PC-3 (cell line): ENCODE results near the gene ZBED4. TPM values are rescaled to one million over a fixed set of nuclear protein-coding genes. Genes with fewer than 3 reads are reported as not detected.

Source experiments
- ATAC-seq: fragments of 200-7000 bp; cut with Tn5 transposase; 2 replicates; pipeline ENCODE4 v1.9.1; 2020; ENCODE audit warnings: mild to moderate bottlenecking, moderate library complexity
- BruUV-seq: library from RNA; stranded (reverse); fragments of 400-500 nt; replicated peaks from 2 replicates; lab custom pipeline; 2021; lab: Mats Ljungman, UMichigan
- CTCF ChIA-PET: fragments of 300-600 bp; sonication (Branson Sonifier 250); formaldehyde crosslinking; loops from one replicate; lab custom pipeline; 2022; ENCODE audit warnings: antibody characterized with exemption; lab: Charles Lee
- POLR2A ChIA-PET: fragments of 300-600 bp; sonication (Branson Sonifier 250); formaldehyde crosslinking; loops from one replicate; lab custom pipeline; 2022; ENCODE audit warnings: antibody characterized with exemption; ENCODE audit not compliant: unreplicated experiment; lab: Charles Lee
- DNase-seq: peaks from one replicate; pipeline ENCODE4 v3.0.0-alpha.2; 2015
- H2AFZ ChIP-seq: fragments of 300-600 bp; sonication (generic); 2 replicates; pipeline ENCODE4 v1.6.0; 2016; ENCODE audit warnings: antibody characterized with exemption, low read length
- H3F3A ChIP-seq: fragments of 300-600 bp; sonication (generic); one replicate; pipeline ENCODE4 v1.6.0; 2017; ENCODE audit warnings: antibody characterized with exemption, low read length, control low read depth, mild to moderate bottlenecking; ENCODE audit not compliant: unreplicated experiment
- H3K27ac ChIP-seq: fragments of 300-600 bp; sonication (generic); 2 replicates; pipeline ENCODE4 v1.5.1; 2016; ENCODE audit warnings: mild to moderate bottlenecking, low read length
- H3K27me3 ChIP-seq: fragments of 300-600 bp; sonication (generic); 2 replicates; pipeline ENCODE4 v1.6.1; 2016; ENCODE audit warnings: low read length, mixed read lengths
- H3K36me3 ChIP-seq: fragments of 300-600 bp; sonication (generic); 2 replicates; pipeline ENCODE4 v1.6.1; 2016; ENCODE audit warnings: low read depth, mixed run types, low read length, mixed read lengths
- H3K4me1 ChIP-seq: fragments of 300-600 bp; sonication (generic); 2 replicates; pipeline ENCODE4 v1.5.1; 2016; ENCODE audit warnings: low read length; ENCODE audit not compliant: insufficient read depth
- H3K4me2 ChIP-seq: fragments of 300-600 bp; sonication (generic); 2 replicates; pipeline ENCODE4 v1.6.0; 2016; ENCODE audit warnings: low read length
- H3K4me3 ChIP-seq: fragments of 300-600 bp; sonication (generic); 2 replicates; pipeline ENCODE4 v1.5.1; 2016; ENCODE audit warnings: mild to moderate bottlenecking, low read length, mixed read lengths
- H3K79me2 ChIP-seq: fragments of 300-600 bp; sonication (generic); 2 replicates; pipeline ENCODE4 v1.6.1; 2017; ENCODE audit warnings: low read length, mixed read lengths
- H3K9ac ChIP-seq: fragments of 300-600 bp; sonication (generic); 2 replicates; pipeline ENCODE4 v1.6.0; 2016; ENCODE audit warnings: mild to moderate bottlenecking, low read length
- H3K9me2 ChIP-seq: fragments of 300-600 bp; sonication (generic); replicated peaks from 2 replicates; pipeline ENCODE4 v1.6.1; 2016; ENCODE audit warnings: mixed run types, low read length, mixed read lengths
- H3K9me3 ChIP-seq: fragments of 300-600 bp; sonication (generic); 2 replicates; pipeline ENCODE4 v1.6.1; 2016; ENCODE audit warnings: low read length, mixed read lengths
- H4K20me1 ChIP-seq: fragments of 300-600 bp; sonication (generic); 2 replicates; pipeline ENCODE4 v1.6.1; 2016; ENCODE audit warnings: low read length, mixed read lengths
- CTCF ChIP-seq: fragments of 300-600 bp; sonication (generic); conservative IDR thresholded peaks from 2 replicates; pipeline ENCODE4 v1.5.1; 2017; ENCODE audit warnings: antibody characterized with exemption, low read depth, mild to moderate bottlenecking, low read length
- EZH2 ChIP-seq: fragments of 300-600 bp; sonication (generic); IDR thresholded peaks from one replicate; pipeline ENCODE4 v1.6.1; 2017; ENCODE audit warnings: antibody characterized with exemption, mild to moderate bottlenecking, low read length; ENCODE audit not compliant: unreplicated experiment
- EZH2phosphoT487 ChIP-seq: fragments of 300-600 bp; sonication (generic); IDR thresholded peaks from 2 replicates; pipeline ENCODE4 v1.6.1; 2018; ENCODE audit warnings: mild to moderate bottlenecking, antibody characterized with exemption, low read length, borderline replicate concordance
- intact Hi-C: fragments of 100-400 bp; cut with micrococcal nuclease; formaldehyde crosslinking; loops from 2 replicates; pipeline ENCODE4 v1.9.0; 2023
- total RNA-seq: library from RNA; depleted of rRNA; stranded (reverse); fragments of >200 nt; gene quantifications from 2 replicates; pipeline ENCODE4 v1.2.3, GENCODE V29; 2014

The ZBED4 gene
- total RNA-seq, 1 experiment from 2014 or later: 11.5 TPM

GRCh38 chr22:49892226-49892899 is 38.7 kb downstream of the ZBED4 start:
- POLR2A ChIA-PET: no interaction called here

GRCh38 chr22:49893025-49893424 is 39.4 kb downstream of the ZBED4 start:
- no TSS peak for BruUV-seq
- H3K27me3 ChIP-seq: no peaks in the 10 kb centered on the region
- no peaks in the 10 kb centered on the region; the same call in 1 of the 2 replicates for H3K36me3 ChIP-seq
- no peak for DNase-seq
- ChIA-PET POLR2A (no interaction called here), CTCF (no interaction called here)
- no peaks in the 10 kb centered on the region for H3F3A ChIP-seq
- no peaks in the 10 kb centered on the region for H3K9me2 ChIP-seq
- H3K79me2 ChIP-seq: no peaks in the 10 kb centered on the region
- intact Hi-C loops: no loop called here
- no peaks in the 10 kb centered on the region for H3K4me1 ChIP-seq
- no peaks in the 10 kb centered on the region for H4K20me1 ChIP-seq
- no peak overlapping the region for H3K4me2 ChIP-seq
- no peaks in the 10 kb centered on the region for H3K9me3 ChIP-seq
- TF ChIP-seq CTCF (no peak), EZH2phosphoT487 (no peak), EZH2 (no peak)
- H3K27ac ChIP-seq: no peak overlapping the region
- H3K4me3 ChIP-seq: no peak overlapping the region
- H2AFZ ChIP-seq: no peak overlapping the region
- no peak overlapping the region for H3K9ac ChIP-seq
- no peak for ATAC-seq

More at GRCh38 chr22:49892226-49892899, 38.7 kb downstream of the ZBED4 start:
- Histone ChIP-seq H3K4me2 (no peak overlapping the region), H4K20me1 (no peaks in the 10 kb centered on the region), H3K9me2 (no peaks in the 10 kb centered on the region), H3K9ac (no peak overlapping the region), H3K4me3 (no peak overlapping the region), H3K27me3 (no peaks in the 10 kb centered on the region), H3K79me2 (no peaks in the 10 kb centered on the region), H2AFZ (no peak overlapping the region), H3F3A (no peaks in the 10 kb centered on the region), H3K36me3 (no peaks in the 10 kb centered on the region; the same call in none of the 2 replicates), H3K9me3 (no peaks in the 10 kb centered on the region), H3K4me1 (no peaks in the 10 kb centered on the region), H3K27ac (no peak overlapping the region)
- CTCF ChIA-PET: no interaction called here
- ATAC-seq (no peak), DNase-seq (no peak)
- BruUV-seq: no TSS peak
- intact Hi-C loops: no loop called here
- TF ChIP-seq CTCF (no peak), EZH2 (no peak), EZH2phosphoT487 (no peak)

- Histone ChIP-seq H3K36me3 (no peaks in the 10 kb centered on the region), H3K27me3 (no peaks in the 10 kb centered on the region), H3K9me3 (no peaks in the 10 kb centered on the region), H3K27ac (no peak overlapping the region), H3K4me1 (no peaks in the 10 kb centered on the region), H3K79me2 (no peaks in the 10 kb centered on the region), H3K9ac (no peak overlapping the region), H3K4me2 (no peak overlapping the region), H3F3A (no peaks in the 10 kb centered on the region), H3K9me2 (no peaks in the 10 kb centered on the region), H3K4me3 (no peak overlapping the region), H4K20me1 (no peaks in the 10 kb centered on the region), H2AFZ (no peak overlapping the region)
- DNase-seq (no peak), ATAC-seq (no peak)
- TF ChIP-seq CTCF (no peak), EZH2phosphoT487 (no peak), EZH2 (no peak)
- POLR2A ChIA-PET: no interaction called here
- BruUV-seq: no TSS peak
- intact Hi-C loops: no loop called here
- CTCF ChIA-PET: no interaction called here
Observed at GRCh38 chr22:49894322-49895054, 40.8 kb downstream of the ZBED4 start.
